GM06990 (cell line): ENCODE data around the gene FADS1.
A peak's percentile ranks its signal among the peaks of the same experiment; 100 is the strongest.

Source experiments
- DNase-seq: peaks from one replicate; pipeline ENCODE4 v3.0.0-alpha.2; 2011; ENCODE audit not compliant: insufficient read length; ENCODE audit errors: extremely low read depth
- H3K27me3 ChIP-seq: replicated peaks from 2 replicates; pipeline ENCODE4 v1.6.0; 2011; ENCODE audit warnings: low read length; ENCODE audit not compliant: control insufficient read depth, insufficient read depth
- H3K36me3 ChIP-seq: 2 replicates; pipeline ENCODE4 v1.5.1; 2011; ENCODE audit warnings: low read length; ENCODE audit not compliant: control insufficient read depth, insufficient read depth
- H3K4me3 ChIP-seq: replicated peaks from 2 replicates; pipeline ENCODE4 v1.5.1; 2011; ENCODE audit warnings: low read depth, mild to moderate bottlenecking, control low read depth, low read length
- CTCF ChIP-seq: IDR thresholded peaks from 2 replicates; pipeline ENCODE4 v1.5.1; 2011; ENCODE audit warnings: low read length, control low read depth, mild to moderate bottlenecking, inconsistent platforms; ENCODE audit not compliant: insufficient read depth, poor library complexity, severe bottlenecking

Gene FADS1

GRCh38 chr11:61771985-61772455, 44.8 kb downstream of the FADS1 start:
- no peak for DNase-seq
- H3K4me3 ChIP-seq = no peak overlapping the region

GRCh38 chr11:61771195-61771894, 45.5 kb downstream of the FADS1 start:
- Histone ChIP-seq H3K27me3 (no peaks in the 10 kb centered on the region), H3K36me3 (no peaks in the 10 kb centered on the region), H3K4me3 (no peak overlapping the region)
- no peak for TF ChIP-seq CTCF
- DNase-seq = no peak

More at GRCh38 chr11:61771985-61772455, 44.8 kb downstream of the FADS1 start:
- no peaks in the 10 kb centered on the region for H3K36me3 ChIP-seq
- H3K27me3 ChIP-seq = no peaks in the 10 kb centered on the region
- TF ChIP-seq CTCF = no peak

GRCh38 chr11:61769946-61770683, 46.7 kb downstream of the FADS1 start:
- H3K27me3 ChIP-seq = no peaks in the 10 kb centered on the region
- no peak for DNase-seq
- H3K36me3 ChIP-seq = no peaks in the 10 kb centered on the region
- no peak for TF ChIP-seq CTCF
- H3K4me3 ChIP-seq = no peak overlapping the region

- no peaks in the 10 kb centered on the region for H3K27me3 ChIP-seq
- DNase-seq = no peak
- peak; percentile 6 for TF ChIP-seq CTCF
- H3K36me3 ChIP-seq = no peaks in the 10 kb centered on the region
- no peak overlapping the region for H3K4me3 ChIP-seq
These were observed 47.5 kb downstream of the FADS1 start for GRCh38 chr11:61769169-61769920.

- TF ChIP-seq CTCF = no peak
- no peak for DNase-seq
- H3K4me3 ChIP-seq = no peak overlapping the region
- H3K27me3 ChIP-seq = no peaks in the 10 kb centered on the region
- H3K36me3 ChIP-seq = no peaks in the 10 kb centered on the region
These were observed 48.3 kb downstream of the FADS1 start for GRCh38 chr11:61768376-61769076.
